GM18870 (cell line): ENCODE data around the gene ACVR1B.

Source experiments
- ATAC-seq: cut with Tn5 transposase; IDR thresholded peaks from one replicate; pipeline ENCODE4 v1.9.1; 2021; ENCODE audit warnings: moderate library complexity; ENCODE audit not compliant: unreplicated experiment

The ACVR1B gene

GRCh38 chr12:51917041-51917590, 34.4 kb upstream of the ACVR1B start:
- ATAC-seq = no peak

- ATAC-seq = no peak
Measured at GRCh38 chr12:51917746-51918453, 33.6 kb upstream of the ACVR1B start.

GRCh38 chr12:51920046-51920445, 31.5 kb upstream of the ACVR1B start:
- no peak for ATAC-seq

GRCh38 chr12:51921017-51921725, 30.3 kb upstream of the ACVR1B start:
- ATAC-seq = no peak

GRCh38 chr12:51922146-51922545, 29.4 kb upstream of the ACVR1B start:
- ATAC-seq = no peak

GRCh38 chr12:51922762-51923505, 28.6 kb upstream of the ACVR1B start:
- no peak for ATAC-seq

- ATAC-seq = no peak
Measured at GRCh38 chr12:51923506-51924365, 27.8 kb upstream of the ACVR1B start.

- peak; percentile 63 for ATAC-seq
Measured at GRCh38 chr12:51924551-51925319, 26.8 kb upstream of the ACVR1B start.

GRCh38 chr12:51925346-51926063, 26.0 kb upstream of the ACVR1B start:
- ATAC-seq = no peak

GRCh38 chr12:51926064-51926632, 25.4 kb upstream of the ACVR1B start:
- ATAC-seq = no peak

- no peak for ATAC-seq
Measured at GRCh38 chr12:51926718-51927117, 24.8 kb upstream of the ACVR1B start.

GRCh38 chr12:51932218-51933076, 19.1 kb upstream of the ACVR1B start:
- no peak for ATAC-seq

- ATAC-seq = no peak
Measured at GRCh38 chr12:51934080-51934479, 17.4 kb upstream of the ACVR1B start.

- ATAC-seq = no peak
Measured at GRCh38 chr12:51937926-51938325, 13.6 kb upstream of the ACVR1B start.

GRCh38 chr12:51938726-51939125, 12.8 kb upstream of the ACVR1B start:
- ATAC-seq = no peak

GRCh38 chr12:51941011-51941581, 10.4 kb upstream of the ACVR1B start:
- ATAC-seq = no peak

GRCh38 chr12:51941604-51942003, 9.9 kb upstream of the ACVR1B start:
- no peak for ATAC-seq

GRCh38 chr12:51942056-51942455, 9.4 kb upstream of the ACVR1B start:
- no peak for ATAC-seq
